ENCODE results near the gene RCAN2. TPM values are rescaled to one million over a fixed set of nuclear protein-coding genes. Genes with fewer than 3 reads are reported as not detected.
"Not testable (repeated sequence)": the region's sequence is repeated elsewhere in the genome, so short reads cannot be mapped to it uniquely, and the experiment has no call there.

Gene RCAN2
- total RNA-seq, 1 experiment from 2014 or later: 0.13 TPM

DNA sequence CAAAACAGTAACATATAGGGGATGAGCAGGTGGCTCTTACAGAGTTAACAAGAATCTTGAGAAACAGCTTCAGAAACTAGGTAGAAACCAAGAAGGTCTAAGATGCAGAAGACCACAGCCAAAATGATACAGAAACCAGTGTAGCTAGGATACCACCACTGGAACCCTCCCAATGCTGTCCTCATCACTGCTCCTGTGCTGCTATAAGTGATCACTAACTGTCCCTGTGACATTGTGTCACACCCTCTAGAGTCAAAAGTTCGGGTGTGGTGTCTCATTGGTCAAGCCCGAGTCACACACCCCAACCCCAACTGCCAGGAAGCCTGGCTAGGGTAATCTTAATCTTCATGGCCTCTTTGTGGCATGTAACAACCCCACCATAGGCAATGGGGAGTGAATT lies 153.1 kb downstream of the RCAN2 start:
- DNase-seq (ENCODE audit: low read depth): no peak

DNA sequence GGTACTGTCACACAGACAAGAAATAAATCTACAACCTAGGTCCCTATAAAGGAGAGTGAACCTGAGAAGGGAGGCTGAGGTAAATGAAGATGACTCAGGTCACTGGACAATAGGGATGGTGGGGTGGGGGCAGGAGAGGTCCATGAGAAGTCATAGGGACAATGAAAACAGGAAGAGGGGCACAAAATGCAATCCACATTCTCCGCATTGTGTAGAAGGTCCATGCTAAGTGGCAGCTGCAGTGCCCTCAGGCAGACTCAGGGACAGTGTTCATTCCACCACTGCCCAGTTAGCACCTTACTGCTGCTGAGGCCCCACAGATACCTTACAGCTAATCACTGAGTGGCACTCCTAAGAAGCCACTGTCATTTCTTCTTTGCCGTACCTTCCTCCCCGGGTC lies 156.8 kb downstream of the RCAN2 start:
- DNase-seq (ENCODE audit: low read depth): no peak

DNA sequence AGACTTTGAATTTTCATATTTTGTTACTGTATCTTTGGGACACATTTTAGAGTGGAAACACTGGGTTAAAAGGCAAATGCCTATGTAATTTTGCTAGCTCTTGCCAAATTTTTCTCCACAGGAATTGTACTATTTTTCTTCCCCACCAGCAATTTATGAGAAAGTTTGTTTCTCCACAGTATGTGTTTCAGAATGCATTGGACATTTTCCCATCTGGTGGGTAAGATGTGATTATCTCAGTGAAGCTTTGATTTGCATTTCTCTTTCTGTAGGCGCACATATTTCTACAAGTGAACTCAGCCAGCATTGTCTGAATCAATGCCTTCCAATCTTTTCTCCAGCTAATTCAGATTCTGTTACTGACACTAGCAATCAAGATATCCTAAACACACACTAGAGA lies 157.8 kb downstream of the RCAN2 start:
- no peak for DNase-seq (ENCODE audit: low read depth)

DNA sequence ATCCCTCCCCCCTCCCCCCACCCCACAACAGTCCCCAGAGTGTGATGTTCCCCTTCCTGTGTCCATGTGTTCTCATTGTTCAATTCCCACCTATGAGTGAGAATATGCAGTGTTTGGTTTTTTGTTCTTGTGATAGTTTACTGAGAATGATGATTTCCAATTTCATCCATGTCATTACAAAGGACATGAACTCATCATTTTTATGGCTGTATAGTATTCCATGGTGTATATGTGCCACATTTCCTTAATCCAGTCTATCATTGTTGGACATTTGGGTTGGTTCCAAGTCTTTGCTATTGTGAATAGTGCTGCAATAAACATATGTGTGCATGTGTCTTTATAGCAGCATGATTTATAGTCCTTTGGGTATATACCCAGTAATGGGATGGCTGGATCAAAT lies 158.8 kb downstream of the RCAN2 start:
- DNase-seq (ENCODE audit: low read depth): not testable (repeated sequence)

DNA sequence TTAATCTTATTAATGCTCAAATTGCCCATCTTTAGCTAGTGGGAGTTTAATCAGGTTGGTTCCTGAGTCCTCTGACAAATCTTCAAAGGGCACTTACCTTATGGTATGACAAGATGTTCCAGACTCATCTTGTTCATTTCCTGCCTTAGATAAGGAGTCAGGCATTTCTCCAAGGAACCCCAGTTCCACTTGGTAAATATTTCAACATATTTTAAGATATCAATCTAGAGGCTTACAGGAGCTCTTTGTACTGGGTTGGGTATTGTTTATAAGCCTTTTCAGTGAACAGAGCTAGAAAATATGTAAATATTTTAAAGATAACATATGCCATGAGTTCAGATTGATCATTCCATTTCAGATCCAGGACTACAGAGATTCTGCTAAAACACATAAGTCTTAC lies 159.8 kb downstream of the RCAN2 start:
- no peak for DNase-seq (ENCODE audit: low read depth)

DNA sequence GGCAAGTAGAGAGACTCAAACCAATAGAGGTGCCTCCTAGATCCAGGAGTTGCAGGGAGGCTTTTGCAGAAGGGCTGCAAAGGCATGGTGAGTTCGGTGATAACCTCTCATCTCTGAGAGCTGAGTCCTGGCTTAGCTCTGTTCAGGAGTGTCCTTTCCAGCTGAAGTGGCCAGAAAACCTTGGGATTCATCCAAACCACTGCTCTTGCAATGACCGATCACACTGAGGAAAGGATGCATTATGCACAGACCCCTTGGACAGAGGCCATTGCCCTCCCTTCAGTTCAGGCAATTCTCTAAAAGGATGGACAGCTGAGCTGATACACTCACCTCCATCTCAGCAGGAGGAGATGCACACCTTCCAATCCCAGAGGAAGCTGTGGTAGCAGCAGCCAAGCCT lies 161.7 kb downstream of the RCAN2 start:
- peak; percentile 11 for DNase-seq (ENCODE audit: low read depth)

DNA sequence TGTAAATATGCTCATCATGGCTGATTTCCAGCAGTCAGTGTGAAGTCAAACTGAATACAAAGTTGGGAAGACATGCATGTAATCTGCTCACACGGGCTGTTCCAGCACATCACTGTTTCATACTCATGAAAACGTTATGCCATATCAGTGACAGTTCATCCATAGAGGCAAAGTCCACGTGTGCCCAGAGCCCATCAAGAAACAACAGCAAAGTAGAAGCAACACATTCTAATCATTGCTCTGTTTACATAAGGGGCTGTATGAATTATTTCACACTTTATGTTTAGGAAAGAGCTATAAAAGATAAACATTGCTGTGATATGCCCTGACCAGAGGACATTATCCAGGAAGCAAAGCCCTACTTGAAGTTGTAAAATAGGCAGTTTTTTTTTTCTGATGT lies 163.5 kb downstream of the RCAN2 start:
- no peak for DNase-seq (ENCODE audit: low read depth)

DNA sequence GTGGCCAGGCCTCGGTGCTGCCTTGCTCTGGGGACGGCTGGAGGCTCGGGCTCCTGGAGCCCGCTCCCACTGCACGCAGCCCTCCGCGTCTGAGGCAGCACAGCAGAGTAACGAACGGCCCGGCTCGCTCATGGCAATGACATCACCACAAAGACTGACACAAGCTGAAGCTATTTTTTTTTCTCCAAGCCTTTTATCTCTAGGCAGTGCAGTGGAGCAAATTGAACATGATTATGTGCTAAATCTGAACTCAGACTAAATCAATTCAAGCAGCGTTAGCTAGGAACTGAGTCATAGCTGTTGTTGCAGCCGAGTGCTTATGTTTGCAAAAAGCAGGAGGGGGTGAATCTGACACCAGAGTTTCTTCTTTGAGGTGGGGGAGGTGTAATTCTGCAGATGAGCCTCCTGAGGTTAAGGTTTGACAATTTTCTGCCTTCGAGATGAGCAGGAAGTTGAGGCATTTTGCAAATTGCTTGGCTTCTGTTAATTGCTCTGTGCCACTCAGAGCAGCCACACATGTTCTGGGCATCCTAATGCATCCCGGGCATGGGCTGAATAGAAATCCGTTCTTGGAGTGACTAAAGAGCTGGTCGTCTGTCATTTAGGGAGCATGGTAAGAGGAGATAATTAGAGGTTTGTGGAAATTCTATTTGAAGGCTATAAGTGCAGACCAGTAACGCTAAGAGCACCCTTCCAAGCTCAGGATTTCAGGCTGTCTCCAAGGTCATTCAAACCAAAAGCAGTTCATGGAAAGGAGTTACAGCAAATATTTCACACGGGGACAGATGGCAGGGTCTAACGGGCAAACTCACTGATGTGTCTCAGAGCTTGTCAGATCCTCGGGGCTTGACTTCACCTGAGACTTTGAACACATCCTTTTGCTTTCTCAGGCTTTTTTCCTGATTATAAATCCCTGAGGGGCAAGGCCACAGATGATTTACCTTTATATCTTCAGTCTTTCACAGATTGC lies 165.4 kb downstream of the RCAN2 start:
- DNase-seq (ENCODE audit: low read depth): peak; percentile 44

DNA sequence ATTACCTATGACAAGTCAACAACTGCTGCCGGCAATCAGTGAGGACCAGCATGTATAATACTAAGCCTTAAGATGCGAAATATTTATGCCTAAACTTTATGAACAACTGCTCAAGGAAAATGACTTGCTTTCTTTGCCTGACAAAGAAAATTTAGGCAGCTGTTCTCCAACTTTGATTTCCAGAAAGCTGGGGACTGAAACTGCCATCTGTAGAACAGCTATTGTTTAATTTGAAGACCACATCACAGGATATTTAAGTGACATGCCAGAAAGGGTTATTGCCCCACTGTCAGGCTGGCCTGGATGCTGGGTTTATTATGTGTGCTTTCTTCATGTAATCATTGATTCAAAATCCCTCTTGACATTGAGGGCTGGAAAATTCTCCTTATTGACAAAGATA lies 166.5 kb downstream of the RCAN2 start:
- DNase-seq (ENCODE audit: low read depth): no peak

DNA sequence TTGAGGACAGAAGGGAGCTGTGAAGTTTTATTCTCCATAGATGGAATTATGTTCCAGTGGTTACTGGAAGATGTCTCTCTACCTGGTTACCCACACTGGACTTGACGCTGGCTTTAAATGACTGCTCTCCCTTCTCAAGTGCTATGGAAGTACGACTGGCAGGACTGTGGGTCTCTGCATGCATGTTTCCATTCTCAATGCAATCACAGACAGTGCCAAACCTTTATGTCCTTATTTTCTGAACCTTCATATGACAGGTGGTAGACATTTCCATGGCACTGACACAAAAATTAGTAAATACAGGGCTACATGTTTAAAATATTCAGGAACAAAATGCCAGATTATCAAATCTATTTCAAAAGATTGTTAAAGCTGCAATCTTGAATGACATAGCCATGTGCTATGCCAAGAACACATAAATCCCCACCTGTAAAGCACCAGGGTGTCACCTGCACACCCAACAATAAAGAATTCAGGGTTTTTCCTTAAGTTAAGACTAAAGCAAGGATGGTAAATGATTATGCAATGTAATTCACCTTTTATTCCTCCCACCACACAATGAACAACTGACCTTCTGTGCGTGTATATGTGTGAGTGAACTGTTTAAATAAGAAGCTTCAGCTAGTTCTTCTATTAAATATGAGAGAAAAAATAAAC lies 167.2 kb downstream of the RCAN2 start:
- no peak for DNase-seq (ENCODE audit: low read depth)

DNA sequence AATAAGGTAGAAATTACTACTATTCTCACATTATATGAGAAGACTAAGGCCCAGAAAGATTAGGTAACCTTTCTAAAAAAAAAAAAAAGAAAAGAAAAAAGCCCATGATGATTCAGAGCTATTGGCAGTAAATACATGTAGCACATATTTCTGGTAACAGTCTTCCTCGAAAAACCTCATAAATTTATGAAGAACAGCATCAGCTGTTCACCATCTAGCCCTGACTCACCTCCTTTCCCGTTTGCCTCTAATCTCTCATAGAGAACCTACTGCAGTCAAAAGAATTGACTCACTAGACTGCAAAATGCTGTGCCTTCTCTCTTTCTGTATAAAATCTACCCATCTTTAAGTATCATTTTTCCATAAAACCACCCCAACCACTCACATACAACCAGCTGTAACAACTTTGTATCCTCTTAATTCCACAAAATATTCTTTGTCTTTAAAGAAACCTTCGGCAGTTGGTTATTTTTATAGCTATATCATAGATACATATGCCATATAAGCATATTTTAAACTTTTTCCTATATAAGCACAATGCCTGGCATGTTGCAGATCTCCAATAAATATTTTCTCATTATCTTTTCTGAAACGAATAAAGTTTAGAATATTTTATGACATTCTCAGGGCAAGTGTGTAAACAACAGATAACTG lies 167.8 kb downstream of the RCAN2 start:
- DNase-seq (ENCODE audit: low read depth): peak; percentile 81

DNA sequence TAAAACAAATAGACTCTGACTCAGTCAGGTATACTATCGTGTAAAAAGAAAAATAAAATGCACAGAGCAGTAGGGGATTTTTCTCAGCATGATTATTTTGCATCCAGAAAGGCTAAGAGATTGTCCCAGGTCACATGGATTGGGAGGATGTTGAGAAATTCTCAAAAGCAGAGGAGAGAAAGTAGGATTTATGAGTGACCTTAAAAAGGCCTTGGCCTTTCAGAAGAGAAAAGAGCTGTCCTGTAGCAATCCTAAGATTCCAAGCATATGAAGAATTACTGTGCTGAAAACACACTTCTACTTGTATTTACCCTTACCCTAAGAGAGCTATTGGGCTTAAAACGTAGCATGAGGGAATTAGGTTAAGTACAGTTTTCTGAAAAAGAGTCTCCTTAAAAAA lies 170.7 kb downstream of the RCAN2 start:
- no peak for DNase-seq (ENCODE audit: low read depth)

DNA sequence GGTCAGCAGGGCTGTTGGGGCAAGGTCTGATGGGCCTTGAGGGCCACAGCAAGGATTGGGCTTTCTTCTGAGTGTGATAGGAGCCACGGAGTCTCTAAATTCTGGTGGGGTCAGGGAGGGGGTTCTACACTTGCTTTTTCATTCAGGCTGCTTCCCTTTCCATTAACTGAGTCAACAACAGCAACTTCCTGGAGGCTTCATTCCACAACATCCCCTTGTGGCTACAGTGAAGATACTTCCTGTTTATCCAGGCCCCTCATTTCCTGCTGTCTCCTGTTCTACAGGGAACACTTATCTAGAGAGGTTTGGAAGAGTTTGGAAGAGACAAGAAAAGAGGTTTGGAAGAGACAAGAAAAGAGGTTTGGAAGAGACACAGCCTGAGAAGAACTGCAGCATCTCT lies 175.7 kb downstream of the RCAN2 start:
- DNase-seq (ENCODE audit: low read depth): no peak

DNA sequence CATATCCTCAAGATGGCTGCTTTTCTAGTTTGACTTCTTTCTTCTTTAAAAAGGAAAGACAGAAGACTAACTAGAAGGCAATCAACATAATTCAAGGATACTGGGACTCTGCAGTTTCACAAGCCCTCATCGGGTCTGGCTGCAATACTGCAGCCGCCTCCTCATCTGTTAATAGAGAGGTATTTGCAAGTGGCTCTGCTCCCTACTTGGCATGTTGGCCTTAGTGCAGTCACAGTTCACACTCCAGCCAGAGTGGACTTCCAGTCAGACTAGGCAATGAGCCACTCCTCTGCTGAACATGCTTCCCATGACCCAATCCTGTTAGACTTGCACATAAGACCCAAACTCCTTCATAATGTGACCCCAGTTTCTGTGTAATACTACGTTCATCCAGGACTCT lies 178.6 kb downstream of the RCAN2 start:
- DNase-seq (ENCODE audit: low read depth): no peak

DNA sequence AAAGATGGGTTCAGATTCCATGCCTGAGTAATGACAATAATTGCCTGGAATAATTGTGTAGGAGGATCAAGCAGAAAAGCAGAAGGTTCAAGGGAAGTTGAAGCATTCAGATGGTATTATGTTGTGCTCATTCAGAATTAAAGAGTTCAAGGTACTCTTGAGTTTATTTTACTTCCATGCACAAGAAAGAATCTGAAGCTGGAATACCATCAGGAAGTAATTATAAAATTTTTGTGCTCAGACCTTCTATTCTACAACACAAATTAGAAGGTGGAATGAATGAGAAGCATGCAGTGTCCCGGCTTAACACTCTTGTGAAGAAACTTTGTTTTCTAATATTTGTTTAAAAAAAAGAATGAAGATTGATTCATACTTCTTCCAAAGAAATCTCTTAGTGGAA lies 181.1 kb downstream of the RCAN2 start:
- no peak for DNase-seq (ENCODE audit: low read depth)

DNA sequence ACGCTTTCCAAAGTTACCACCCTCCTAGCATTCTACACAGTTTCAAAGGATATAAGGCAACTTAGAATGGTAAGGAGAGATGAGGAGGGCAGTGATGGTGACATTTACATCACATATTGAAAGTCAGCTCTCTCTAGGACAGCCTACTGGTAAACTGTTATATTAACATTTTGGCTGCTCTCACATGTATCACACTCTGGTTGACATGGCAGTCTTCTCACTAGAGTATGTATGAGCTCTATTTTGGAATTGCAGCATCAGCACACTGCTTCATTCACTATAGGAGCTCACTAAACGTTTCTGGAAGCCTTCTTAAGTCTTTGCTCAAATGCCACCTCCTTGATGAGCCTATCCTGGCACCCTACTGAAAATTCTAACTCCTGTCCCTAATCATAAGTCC lies 184.8 kb downstream of the RCAN2 start:
- no peak for DNase-seq (ENCODE audit: low read depth)

DNA sequence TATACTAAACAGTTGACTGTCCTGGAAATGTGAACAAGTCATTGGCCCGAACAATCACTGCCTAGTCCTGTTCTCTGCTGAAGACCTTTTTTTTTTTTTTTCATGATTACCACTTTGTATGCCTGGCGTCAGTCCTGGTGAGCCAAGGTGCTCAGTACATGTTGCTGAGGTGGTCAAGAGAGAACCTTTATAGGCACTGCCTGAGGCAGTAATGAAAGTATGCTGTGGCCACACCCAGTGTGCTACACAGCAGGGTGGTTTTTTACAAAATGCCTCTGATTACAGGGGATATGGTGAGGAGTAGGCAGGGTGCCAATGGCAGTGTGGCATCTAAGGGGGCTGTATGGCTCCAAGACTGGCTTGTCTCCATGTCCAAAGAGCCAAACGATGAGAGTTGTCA lies 185.4 kb downstream of the RCAN2 start:
- no peak for DNase-seq (ENCODE audit: low read depth)

DNA sequence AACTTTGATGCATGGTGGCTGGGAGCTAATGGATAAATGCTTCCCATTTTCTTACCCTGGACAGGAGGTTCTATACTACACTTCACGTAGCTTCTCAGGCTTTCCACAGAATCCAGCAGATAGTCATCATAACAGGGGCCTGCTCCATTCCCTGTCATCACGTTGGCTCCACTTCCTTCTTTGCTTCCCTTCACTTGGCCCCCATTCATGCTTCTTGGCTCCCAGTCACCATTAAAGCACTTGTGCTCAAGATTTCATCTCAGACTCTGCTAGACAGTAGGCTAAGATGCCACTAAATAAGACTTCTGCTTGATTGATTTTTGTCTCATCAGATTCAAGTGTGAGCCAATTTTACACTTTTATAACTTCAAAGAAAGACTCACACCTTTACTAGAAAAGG lies 186.0 kb downstream of the RCAN2 start:
- no peak for DNase-seq (ENCODE audit: low read depth)

DNA sequence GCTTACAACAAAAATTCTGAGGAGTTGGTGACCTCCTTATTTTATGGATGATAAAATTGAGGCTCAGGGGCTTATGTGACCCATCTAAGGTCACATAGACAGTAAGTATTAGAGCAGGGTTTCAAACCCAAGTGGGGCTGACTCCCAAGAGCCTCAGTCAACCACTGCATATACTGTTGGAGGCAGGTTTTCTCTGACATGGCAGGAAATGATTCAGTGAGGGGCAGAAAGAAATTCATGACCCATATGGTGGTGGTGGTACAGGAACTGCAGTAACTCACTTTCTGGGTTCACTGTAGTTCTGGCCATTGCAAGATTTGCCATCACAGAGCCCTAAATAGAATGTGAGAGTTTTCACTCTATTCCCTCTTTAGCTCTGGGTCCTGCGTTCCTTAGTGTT lies 188.4 kb downstream of the RCAN2 start:
- no peak for DNase-seq (ENCODE audit: low read depth)

DNA sequence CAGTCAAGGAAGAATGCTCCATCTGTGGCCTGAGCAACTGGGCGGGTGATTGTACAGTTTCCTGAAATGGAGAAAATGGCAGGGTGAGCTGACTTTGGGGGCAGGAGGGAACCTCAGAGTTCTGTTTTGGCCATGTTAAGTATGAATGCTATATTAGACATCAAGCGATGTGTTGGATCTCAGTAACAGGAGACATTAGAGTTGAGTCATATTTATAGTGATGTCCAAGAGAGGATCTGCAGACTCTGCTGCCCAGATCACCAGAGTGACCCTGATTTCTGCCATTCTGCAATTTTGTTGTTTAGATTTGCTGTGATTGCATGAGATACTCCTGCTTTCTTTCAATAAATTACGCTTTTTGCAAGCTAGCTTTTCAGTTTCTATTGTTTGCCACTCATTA lies 189.1 kb downstream of the RCAN2 start:
- no peak for DNase-seq (ENCODE audit: low read depth)

DNA sequence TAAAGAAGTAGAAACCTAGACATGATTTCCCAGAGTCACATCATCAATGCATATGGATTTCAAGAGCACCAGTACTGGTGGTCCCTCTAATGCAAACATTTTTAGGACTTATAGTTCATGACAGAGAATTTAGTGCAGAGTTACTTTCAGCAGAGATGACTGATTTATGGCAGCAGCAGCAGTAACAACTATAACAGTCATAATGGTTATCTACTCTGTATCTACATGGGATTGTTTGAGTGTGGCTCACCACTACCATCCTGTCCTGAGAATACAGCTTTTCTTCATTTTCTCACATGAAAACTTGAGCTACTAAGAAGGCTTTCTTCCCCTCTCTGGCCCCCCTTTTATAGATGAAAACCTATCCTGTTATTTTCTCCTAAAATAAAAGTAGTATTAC lies 192.0 kb downstream of the RCAN2 start:
- no peak for DNase-seq (ENCODE audit: low read depth)

DNA sequence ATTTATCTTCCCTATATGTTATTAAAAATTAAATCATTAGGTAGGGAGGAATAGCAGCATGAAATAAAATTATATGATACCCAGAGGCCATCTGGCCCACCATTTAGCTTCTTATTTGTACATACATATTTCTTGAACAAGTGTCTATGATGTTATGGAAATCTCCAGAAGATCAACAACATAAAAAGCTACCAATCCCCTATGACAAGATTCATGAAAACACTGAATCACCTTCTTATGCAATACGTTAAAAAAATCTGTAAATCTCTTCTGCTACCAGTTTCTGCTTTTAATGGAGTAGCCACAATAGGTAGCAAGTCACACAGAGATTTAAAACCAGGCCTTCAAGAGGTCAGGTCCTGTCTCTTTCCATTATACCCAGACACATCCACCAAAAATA lies 194.7 kb downstream of the RCAN2 start:
- DNase-seq (ENCODE audit: low read depth): no peak

Measured in HT1080 (cell line).